ENCODE data around the gene PSENEN.

DNA sequence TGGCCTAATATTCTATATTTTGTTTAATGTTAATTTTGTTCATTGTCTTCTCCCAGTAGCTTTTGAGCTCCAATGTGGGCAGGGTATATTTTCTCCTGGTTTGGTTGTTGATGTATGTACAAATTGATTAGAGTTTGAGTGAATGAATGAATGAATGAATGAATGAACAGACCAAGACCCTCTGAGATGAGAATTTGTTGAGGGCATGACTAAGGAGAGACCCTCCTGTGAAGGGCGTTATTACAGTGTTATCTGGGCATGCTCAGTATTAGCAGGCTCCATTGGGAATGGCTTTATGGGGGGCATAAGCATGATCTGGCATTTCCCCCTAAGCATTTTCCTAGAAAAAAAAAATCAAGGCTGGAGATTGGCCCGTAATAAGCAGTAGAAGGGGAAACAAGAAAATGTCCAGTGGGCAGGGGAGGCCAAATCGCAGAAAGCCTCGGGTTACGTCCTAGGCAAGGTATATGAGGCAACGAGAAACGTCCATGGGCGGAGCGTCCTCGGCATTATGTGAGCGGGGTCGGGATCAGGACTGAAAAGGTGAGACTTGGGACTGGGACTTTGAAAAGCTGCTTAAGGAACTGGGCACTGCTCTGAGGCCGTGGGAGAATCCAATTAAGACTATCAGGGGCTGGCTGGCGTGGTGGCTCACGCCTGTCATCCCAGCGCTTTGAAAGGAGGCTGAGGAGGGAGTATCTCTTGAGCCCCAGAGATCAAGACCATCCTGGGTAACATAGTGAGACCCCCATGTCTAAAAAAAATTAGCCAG, 29.0 kb downstream of the PSENEN start:
- TF ChIP-seq, protein P1, sequence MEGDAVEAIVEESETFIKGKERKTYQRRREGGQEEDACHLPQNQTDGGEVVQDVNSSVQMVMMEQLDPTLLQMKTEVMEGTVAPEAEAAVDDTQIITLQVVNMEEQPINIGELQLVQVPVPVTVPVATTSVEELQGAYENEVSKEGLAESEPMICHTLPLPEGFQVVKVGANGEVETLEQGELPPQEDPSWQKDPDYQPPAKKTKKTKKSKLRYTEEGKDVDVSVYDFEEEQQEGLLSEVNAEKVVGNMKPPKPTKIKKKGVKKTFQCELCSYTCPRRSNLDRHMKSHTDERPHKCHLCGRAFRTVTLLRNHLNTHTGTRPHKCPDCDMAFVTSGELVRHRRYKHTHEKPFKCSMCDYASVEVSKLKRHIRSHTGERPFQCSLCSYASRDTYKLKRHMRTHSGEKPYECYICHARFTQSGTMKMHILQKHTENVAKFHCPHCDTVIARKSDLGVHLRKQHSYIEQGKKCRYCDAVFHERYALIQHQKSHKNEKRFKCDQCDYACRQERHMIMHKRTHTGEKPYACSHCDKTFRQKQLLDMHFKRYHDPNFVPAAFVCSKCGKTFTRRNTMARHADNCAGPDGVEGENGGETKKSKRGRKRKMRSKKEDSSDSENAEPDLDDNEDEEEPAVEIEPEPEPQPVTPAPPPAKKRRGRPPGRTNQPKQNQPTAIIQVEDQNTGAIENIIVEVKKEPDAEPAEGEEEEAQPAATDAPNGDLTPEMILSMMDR (conservative IDR thresholded peaks at IDR 0.05 in 1 of 2, IDR thresholded peaks at IDR 0.05 in 1 of 2; ENCODE audit: low read depth in 1 of 2, low read length in 2 of 2), result no peak
- no peak for TF ChIP-seq EZH2 (IDR thresholded peaks at IDR 0.05; ENCODE audit: low read length, missing control alignments)

All from fibroblast of lung (primary cell).